ENCODE results near the gene BCL10. TPM values are rescaled to one million over a fixed set of nuclear protein-coding genes. Genes with fewer than 3 reads are reported as not detected.

BCL10 gene
- 21.9 to 26.5 TPM (median 24.9 TPM) in 3 replicates for total RNA-seq
- long read RNA-seq, transcript BCL10-203 (3 exons, 2,833 nt), result major isoform, 40 of 46 reads
- long read RNA-seq, partial matches to known transcripts, result 1 of 46 reads
- long read RNA-seq, other reads (novel, unspliced or antisense), result 1 of 46 reads

- Mint-ChIP-seq H3K36me3 (ENCODE audit: low read depth) (peaks cover 6% of the 10 kb centered on the region), H3K27ac (ENCODE audit: unreplicated experiment) (peak within 1 kb of the TSS; percentile 95), H3K27me3 (ENCODE audit: low read depth) (no peaks in the 10 kb centered on the region), H3K4me3 (ENCODE audit: unreplicated experiment) (peak within 1 kb of the TSS; percentile 81), H3K9me3 (ENCODE audit: low read depth) (no peaks in the 10 kb centered on the region), H3K4me1 (ENCODE audit: low read depth) (peaks cover 52% of the 10 kb centered on the region)
- peak; percentile 100 for DNase-seq (ENCODE audit: low spot score)
- TF ChIP-seq, protein P1, sequence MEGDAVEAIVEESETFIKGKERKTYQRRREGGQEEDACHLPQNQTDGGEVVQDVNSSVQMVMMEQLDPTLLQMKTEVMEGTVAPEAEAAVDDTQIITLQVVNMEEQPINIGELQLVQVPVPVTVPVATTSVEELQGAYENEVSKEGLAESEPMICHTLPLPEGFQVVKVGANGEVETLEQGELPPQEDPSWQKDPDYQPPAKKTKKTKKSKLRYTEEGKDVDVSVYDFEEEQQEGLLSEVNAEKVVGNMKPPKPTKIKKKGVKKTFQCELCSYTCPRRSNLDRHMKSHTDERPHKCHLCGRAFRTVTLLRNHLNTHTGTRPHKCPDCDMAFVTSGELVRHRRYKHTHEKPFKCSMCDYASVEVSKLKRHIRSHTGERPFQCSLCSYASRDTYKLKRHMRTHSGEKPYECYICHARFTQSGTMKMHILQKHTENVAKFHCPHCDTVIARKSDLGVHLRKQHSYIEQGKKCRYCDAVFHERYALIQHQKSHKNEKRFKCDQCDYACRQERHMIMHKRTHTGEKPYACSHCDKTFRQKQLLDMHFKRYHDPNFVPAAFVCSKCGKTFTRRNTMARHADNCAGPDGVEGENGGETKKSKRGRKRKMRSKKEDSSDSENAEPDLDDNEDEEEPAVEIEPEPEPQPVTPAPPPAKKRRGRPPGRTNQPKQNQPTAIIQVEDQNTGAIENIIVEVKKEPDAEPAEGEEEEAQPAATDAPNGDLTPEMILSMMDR (IDR thresholded peaks at IDR 0.05), result no peak
Measured at GRCh38 chr1:85276215-85276977, at the start of gene BCL10. TSS of gene BCL10 (minus strand) at chr1:85276632. CDS start at chr1:85276352, 280 bp downstream.

GRCh38 chr1:85325920-85326319 is 49.5 kb upstream of the BCL10 start:
- Mint-ChIP-seq H3K36me3 (ENCODE audit: low read depth) (peaks cover 13% of the 10 kb centered on the region), H3K27ac (ENCODE audit: unreplicated experiment) (peak overlapping the region; percentile 67), H3K4me3 (ENCODE audit: unreplicated experiment) (no peak overlapping the region), H3K4me1 (ENCODE audit: low read depth) (peaks cover 77% of the 10 kb centered on the region), H3K9me3 (ENCODE audit: low read depth) (no peaks in the 10 kb centered on the region), H3K27me3 (ENCODE audit: low read depth) (no peaks in the 10 kb centered on the region)
- DNase-seq (ENCODE audit: low spot score), result no peak
- TF ChIP-seq, protein P1 (IDR thresholded peaks at IDR 0.05), result no peak

DNA sequence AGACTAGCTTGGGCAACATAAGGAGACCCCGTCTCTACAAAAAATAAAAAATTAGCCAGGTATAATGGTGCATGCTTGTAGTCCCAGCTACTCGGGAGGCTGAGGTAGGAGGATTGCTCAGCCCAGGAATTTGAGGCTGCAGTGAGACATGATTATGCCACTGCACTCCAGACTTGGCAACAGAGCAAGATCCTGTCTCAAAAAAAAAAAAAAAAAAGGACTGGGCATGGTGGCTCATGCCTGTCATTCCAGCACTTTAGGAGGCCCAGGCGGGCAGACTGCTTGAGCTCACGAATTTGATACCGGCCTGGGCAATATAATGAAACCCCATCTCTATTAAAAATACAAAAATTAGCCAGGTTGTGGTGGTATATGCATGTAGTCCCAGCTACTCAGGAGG is 47.3 kb upstream of the BCL10 start:
- Mint-ChIP-seq H3K36me3 (ENCODE audit: low read depth) (peaks cover 30% of the 10 kb centered on the region), H3K9me3 (ENCODE audit: low read depth) (no peaks in the 10 kb centered on the region), H3K27me3 (ENCODE audit: low read depth) (no peaks in the 10 kb centered on the region), H3K4me3 (ENCODE audit: unreplicated experiment) (no peak overlapping the region), H3K27ac (ENCODE audit: unreplicated experiment) (peak overlapping the region; percentile 56), H3K4me1 (ENCODE audit: low read depth) (peaks cover 77% of the 10 kb centered on the region)
- DNase-seq (ENCODE audit: low spot score), result no peak
- TF ChIP-seq, protein P1 (IDR thresholded peaks at IDR 0.05), result no peak

DNA sequence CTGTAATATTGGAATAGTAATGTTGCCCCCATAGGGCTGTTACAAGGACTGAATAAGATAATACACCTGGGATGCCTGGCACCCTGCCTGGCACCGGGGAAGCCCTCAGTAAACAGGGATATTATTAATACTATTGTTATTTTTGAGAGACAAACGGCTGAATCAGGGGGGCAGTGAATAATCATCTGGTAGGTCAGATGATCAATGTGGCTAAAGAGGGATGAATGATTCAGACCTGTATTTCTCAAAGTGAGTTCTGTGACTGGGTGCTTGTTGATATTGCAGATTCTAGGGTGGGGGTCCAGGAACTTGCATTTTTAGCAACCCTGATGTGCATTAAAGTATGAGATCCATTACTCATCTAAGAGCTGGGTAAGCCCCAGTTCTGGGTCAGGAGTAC is 46.2 kb upstream of the BCL10 start:
- no peaks in the 10 kb centered on the region for H3K27me3 Mint-ChIP-seq (ENCODE audit: low read depth)
- no peaks in the 10 kb centered on the region for H3K9me3 Mint-ChIP-seq (ENCODE audit: low read depth)
- H3K4me1 Mint-ChIP-seq (ENCODE audit: low read depth), result peaks cover 77% of the 10 kb centered on the region
- DNase-seq (ENCODE audit: low spot score), result no peak
- TF ChIP-seq, protein P1 (IDR thresholded peaks at IDR 0.05), result no peak
- peak overlapping the region; percentile 71 for H3K27ac Mint-ChIP-seq (ENCODE audit: unreplicated experiment)
- H3K4me3 Mint-ChIP-seq (ENCODE audit: unreplicated experiment), result no peak overlapping the region
- H3K36me3 Mint-ChIP-seq (ENCODE audit: low read depth), result peaks cover 36% of the 10 kb centered on the region

GRCh38 chr1:85321237-85321964 is 45.0 kb upstream of the BCL10 start:
- Mint-ChIP-seq H3K36me3 (ENCODE audit: low read depth) (peaks cover 44% of the 10 kb centered on the region), H3K27ac (ENCODE audit: unreplicated experiment) (peak overlapping the region; percentile 90)

More at GRCh38 chr1:85321237-85321964, 45.0 kb upstream of the BCL10 start:
- Mint-ChIP-seq H3K9me3 (ENCODE audit: low read depth) (no peaks in the 10 kb centered on the region), H3K4me1 (ENCODE audit: low read depth) (peaks cover 81% of the 10 kb centered on the region), H3K4me3 (ENCODE audit: unreplicated experiment) (no peak overlapping the region), H3K27me3 (ENCODE audit: low read depth) (no peaks in the 10 kb centered on the region)
- TF ChIP-seq, protein P1 (IDR thresholded peaks at IDR 0.05), result no peak
- DNase-seq (ENCODE audit: low spot score), result no peak

Measured in chondrocyte (in vitro differentiated cells).